PC-9 (cell line): ENCODE measurements around the gene SPDYE4.

ENCODE experiments used
- CTCF ChIP-seq: fragments of 200-600 bp; sonication (generic); conservative IDR thresholded peaks from 2 replicates; pipeline ENCODE4 v1.6.1; 2017; ENCODE audit warnings: mixed run types, antibody characterized with exemption, mild to moderate bottlenecking, moderate library complexity
- EZH2 ChIP-seq: fragments of 200-600 bp; sonication (generic); IDR thresholded peaks from 2 replicates; pipeline ENCODE4 v1.8.0; 2017; ENCODE audit warnings: antibody characterized with exemption, low read depth

- TF ChIP-seq EZH2, result no peak
- no peak for TF ChIP-seq CTCF
Observed at GRCh38 chr17:8707332-8708024, 50.9 kb downstream of the SPDYE4 start.
